Measurements from ENCODE around the gene INSR.
"Not testable (repeated sequence)": the region's sequence is repeated elsewhere in the genome, so short reads cannot be mapped to it uniquely, and the experiment has no call there.

INSR gene

GRCh38 chr19:7311911-7312310 is 17.7 kb upstream of the INSR start:
- peaks cover 2% of the 10 kb centered on the region for H3K27me3 Mint-ChIP-seq
- H3K36me3 Mint-ChIP-seq (ENCODE audit: low read depth) = no peaks in the 10 kb centered on the region
- no peak overlapping the region for H3K4me3 Mint-ChIP-seq
- H3K27ac Mint-ChIP-seq = no peak overlapping the region
- intact Hi-C loops (cut with micrococcal nuclease) = no loop called here
- no peaks in the 10 kb centered on the region for H3K9me3 Mint-ChIP-seq
- no peaks in the 10 kb centered on the region for H3K4me1 Mint-ChIP-seq (ENCODE audit: low read depth)

DNA sequence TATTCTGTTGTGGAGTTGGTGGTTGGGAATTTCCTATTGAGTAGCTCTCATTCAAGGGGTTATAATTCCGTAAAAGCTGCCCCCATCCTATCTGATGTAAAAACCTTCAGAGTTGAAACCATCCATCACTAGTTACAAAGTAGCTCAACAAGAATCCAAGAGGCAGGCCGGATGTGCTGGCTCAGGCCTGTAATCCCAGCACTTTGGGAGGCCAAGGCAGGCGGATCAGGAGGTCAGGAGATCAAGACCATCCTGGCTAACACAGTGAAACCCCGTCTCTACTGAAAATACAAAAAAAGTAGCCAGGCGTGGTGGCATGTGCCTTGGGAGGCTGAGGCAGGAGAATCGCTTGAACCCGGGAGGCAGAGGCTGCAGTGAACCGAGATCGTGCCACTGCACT is 14.1 kb upstream of the INSR start:
- H3K4me1 Mint-ChIP-seq (ENCODE audit: low read depth); intact Hi-C loops (cut with micrococcal nuclease); H3K27me3 Mint-ChIP-seq; H3K9me3 Mint-ChIP-seq; H3K4me3 Mint-ChIP-seq; H3K36me3 Mint-ChIP-seq (ENCODE audit: low read depth); H3K27ac Mint-ChIP-seq: not testable (repeated sequence)

- H3K4me1 Mint-ChIP-seq (ENCODE audit: low read depth) = peaks cover 11% of the 10 kb centered on the region
- no peak overlapping the region for H3K27ac Mint-ChIP-seq
- H3K27me3 Mint-ChIP-seq = no peaks in the 10 kb centered on the region
- H3K36me3 Mint-ChIP-seq (ENCODE audit: low read depth) = no peaks in the 10 kb centered on the region
- intact Hi-C loops (cut with micrococcal nuclease) = no loop called here
- no peaks in the 10 kb centered on the region for H3K9me3 Mint-ChIP-seq
- no peak overlapping the region for H3K4me3 Mint-ChIP-seq
These were observed 13.5 kb upstream of the INSR start for GRCh38 chr19:7307590-7308218.

- H3K9me3 Mint-ChIP-seq = no peaks in the 10 kb centered on the region
- intact Hi-C loops (cut with micrococcal nuclease) = no loop called here
These were observed 10.0 kb upstream of the INSR start for GRCh38 chr19:7304200-7304599.

DNA sequence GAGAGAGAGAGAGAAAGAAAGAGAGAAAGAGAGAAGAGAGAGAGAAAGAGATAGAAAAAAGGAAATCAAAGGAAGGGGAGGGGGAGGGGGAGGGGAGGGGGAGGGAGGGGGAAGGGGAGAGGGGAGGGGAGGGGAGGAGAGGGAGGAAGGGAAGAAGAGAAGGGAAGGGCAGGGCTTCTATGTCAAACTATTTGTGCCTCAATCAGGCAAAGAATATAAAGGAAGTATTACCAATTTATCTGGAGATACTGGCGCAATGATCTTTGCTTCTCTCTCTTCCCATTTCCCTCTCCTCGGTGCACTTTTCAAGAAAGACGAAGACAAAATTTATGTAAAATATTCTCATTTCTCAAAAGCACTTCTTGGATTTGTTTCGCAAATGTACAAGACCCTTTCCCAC is 9.3 kb upstream of the INSR start:
- Mint-ChIP-seq H3K9me3 (no peaks in the 10 kb centered on the region), H3K27ac (peak overlapping the region; percentile 16), H3K27me3 (peaks cover 3% of the 10 kb centered on the region), H3K36me3 (ENCODE audit: low read depth) (no peaks in the 10 kb centered on the region), H3K4me1 (ENCODE audit: low read depth) (peaks cover 11% of the 10 kb centered on the region), H3K4me3 (no peak overlapping the region)
- intact Hi-C loops (cut with micrococcal nuclease) = no loop called here

More at GRCh38 chr19:7304200-7304599, 10.0 kb upstream of the INSR start:
- H3K4me1 Mint-ChIP-seq (ENCODE audit: low read depth) = peaks cover 11% of the 10 kb centered on the region
- no peaks in the 10 kb centered on the region for H3K36me3 Mint-ChIP-seq (ENCODE audit: low read depth)
- H3K27me3 Mint-ChIP-seq = peaks cover 3% of the 10 kb centered on the region
- no peak overlapping the region for H3K27ac Mint-ChIP-seq
- H3K4me3 Mint-ChIP-seq = no peak overlapping the region

DNA sequence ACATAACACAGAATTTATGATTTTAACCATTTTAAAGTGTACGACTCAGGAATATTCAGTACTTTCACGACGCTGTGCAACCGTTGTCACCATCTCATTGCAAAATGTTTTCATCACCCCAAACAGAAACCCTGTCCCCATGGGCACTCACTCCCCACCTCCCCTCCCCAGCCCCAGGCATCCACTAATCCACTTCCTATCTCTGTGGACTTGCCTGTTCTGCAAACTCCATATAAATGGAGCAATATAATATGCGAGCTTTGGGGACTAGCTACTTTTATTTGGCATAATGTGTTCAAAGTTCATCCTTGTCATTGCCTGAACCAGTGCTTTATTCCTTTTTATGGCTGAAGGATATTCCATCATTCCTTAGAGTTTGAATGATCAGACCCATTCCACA is 7.3 kb upstream of the INSR start:
- intact Hi-C loops (cut with micrococcal nuclease) = no loop called here
- Mint-ChIP-seq H3K27me3 (peaks cover 3% of the 10 kb centered on the region), H3K36me3 (ENCODE audit: low read depth) (no peaks in the 10 kb centered on the region), H3K27ac (no peak overlapping the region), H3K4me1 (ENCODE audit: low read depth) (peaks cover 11% of the 10 kb centered on the region), H3K4me3 (no peak overlapping the region), H3K9me3 (no peaks in the 10 kb centered on the region)

DNA sequence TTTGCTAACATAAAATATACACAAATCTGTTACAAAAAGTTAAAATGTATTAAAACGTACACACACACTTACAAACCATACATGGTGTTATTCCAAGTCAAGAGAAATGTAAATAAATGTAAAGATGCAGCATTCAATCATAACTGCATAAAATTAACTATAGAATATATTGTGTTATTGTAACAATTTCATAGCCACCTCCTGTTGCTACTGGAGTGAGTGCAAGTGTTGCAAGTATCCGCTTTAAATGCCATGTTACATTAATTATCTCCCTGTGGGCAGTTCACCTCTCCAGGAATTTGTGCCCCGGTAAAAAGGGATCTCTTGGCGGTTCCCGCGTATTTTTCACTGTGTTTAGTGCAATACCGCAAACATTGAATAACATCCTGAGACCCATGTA is 3.5 kb upstream of the INSR start:
- H3K4me3 Mint-ChIP-seq = no peak overlapping the region
- intact Hi-C loops (cut with micrococcal nuclease) = no loop called here
- no peak overlapping the region for H3K27ac Mint-ChIP-seq
- H3K4me1 Mint-ChIP-seq (ENCODE audit: low read depth) = peaks cover 12% of the 10 kb centered on the region
- H3K36me3 Mint-ChIP-seq (ENCODE audit: low read depth) = no peaks in the 10 kb centered on the region
- H3K9me3 Mint-ChIP-seq = no peaks in the 10 kb centered on the region
- H3K27me3 Mint-ChIP-seq = peaks cover 8% of the 10 kb centered on the region

DNA sequence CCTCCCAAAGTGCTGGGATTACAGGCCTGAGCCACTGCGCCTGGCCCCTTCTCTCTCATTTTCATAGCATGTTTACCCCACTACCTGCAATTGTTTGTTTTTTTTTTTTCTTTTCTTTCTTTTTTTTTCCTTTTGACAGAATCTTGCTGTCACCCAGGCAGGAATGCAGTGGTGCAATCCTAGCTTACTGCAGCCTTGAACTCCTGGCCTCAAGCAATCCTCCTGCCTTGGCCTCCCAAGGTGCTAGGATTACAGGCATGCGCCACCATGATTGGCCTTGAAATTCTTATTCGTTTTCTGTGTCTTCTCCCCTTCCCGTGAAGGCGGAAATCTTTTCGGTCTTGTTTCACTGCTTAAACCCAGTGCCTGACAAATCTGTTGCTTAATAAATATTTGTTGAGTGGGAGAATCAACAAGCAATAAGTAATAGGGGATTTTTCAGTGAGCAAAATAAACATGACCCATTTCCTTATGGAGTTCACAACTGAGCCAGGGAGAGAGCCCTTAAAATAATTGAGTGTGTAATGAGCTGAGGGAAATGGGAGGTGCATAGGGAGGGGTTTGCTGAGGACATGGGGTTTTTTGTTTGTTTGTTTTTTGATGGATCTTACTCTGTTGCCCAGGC is 1.8 kb upstream of the INSR start:
- H3K4me3 Mint-ChIP-seq = no peak overlapping the region

GRCh38 chr19:7294558-7295212 is 471 bp upstream of the INSR start:
- peak overlapping the region; percentile 81 for H3K4me3 Mint-ChIP-seq
- H3K36me3 Mint-ChIP-seq (ENCODE audit: low read depth) = no peaks in the 10 kb centered on the region
- peak overlapping the region; percentile 77 for H3K27ac Mint-ChIP-seq
- H3K9me3 Mint-ChIP-seq = no peaks in the 10 kb centered on the region
- peaks cover 29% of the 10 kb centered on the region for H3K4me1 Mint-ChIP-seq (ENCODE audit: low read depth)
- peaks cover 5% of the 10 kb centered on the region for H3K27me3 Mint-ChIP-seq
- intact Hi-C loops (cut with micrococcal nuclease) = loop anchor here (1.0 kb wide), 1 partner anchor 97 kb away; no protein-coding TSS in a partner anchor

More for the DNA sequence above, 1.8 kb upstream of the INSR start:
- intact Hi-C loops (cut with micrococcal nuclease) = no loop called here
- Mint-ChIP-seq H3K27me3 (peaks cover 8% of the 10 kb centered on the region), H3K4me1 (ENCODE audit: low read depth) (peaks cover 18% of the 10 kb centered on the region), H3K27ac (no peak overlapping the region), H3K36me3 (ENCODE audit: low read depth) (no peaks in the 10 kb centered on the region), H3K9me3 (no peaks in the 10 kb centered on the region)

DNA sequence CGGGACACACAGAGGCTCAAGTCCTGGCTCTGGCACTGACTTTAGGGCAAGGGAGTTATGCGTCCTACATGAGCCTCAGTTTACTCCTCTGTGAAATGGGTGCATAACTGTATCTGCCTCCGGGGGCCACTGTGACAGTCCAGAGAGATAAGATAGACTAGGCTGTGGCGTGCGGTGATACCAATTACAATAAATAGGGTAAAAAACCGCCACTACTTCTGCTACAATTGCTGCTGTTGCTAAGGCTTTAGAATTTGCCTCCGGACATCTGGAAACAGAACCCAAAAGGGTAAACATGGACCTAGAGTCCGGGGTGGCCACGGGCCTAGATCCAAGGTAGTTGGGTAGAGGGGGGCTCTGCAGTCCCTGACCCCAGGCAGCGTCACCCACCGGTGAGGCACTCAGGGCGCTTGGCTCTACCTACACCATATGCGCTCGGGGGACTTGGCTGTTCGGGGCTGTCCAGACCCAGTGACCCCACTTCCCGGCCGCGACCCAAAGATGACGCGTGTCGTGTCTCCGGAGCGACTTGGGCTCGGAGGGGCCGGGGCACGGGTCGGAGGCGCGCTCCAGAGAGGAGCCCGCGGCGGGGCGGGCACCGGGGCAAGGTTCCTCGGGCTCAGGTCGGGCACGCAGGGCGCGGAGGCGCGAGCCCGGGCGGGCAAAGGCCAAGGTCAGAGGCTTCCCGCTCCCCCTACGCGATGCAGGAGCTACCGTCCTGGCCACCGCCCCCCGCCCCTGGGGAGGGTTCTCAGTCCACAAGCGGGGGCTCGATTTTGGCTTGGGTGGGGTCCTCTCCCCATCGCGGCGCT is 1.1 kb downstream of the INSR start:
- Mint-ChIP-seq H3K36me3 (ENCODE audit: low read depth) (no peaks in the 10 kb centered on the region), H3K27ac (peak overlapping the region; percentile 36), H3K27me3 (peaks cover 5% of the 10 kb centered on the region), H3K4me3 (peak overlapping the region; percentile 74), H3K4me1 (ENCODE audit: low read depth) (peaks cover 37% of the 10 kb centered on the region), H3K9me3 (no peaks in the 10 kb centered on the region)
- intact Hi-C loops (cut with micrococcal nuclease) = no loop called here

DNA sequence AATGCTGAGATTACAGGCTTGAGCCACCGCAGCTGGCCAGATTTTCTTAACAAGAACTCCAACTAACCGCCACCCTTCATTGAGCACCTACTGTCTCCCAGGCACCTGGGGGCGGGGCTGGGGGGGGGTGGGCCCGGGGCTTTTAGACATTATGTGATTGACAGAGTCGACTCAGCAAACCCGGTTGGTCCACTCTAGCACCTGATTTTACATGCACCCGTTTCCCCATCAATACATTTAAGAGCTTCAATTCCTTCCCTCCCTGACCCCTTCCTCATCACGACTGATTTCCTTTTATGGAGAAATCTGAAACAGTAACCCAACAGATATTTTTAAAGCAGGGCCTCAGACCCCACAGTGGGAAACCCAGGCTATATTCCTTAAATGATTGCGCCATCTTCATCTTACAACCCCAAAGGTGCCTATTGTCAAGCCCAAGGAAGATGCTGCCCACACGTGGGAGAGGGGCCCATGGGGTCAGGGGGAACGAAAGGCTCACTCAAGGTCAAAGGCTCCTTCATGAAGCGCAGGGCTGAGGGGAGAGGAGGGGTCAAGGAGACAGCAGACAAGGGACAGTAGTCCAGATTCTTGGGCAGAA is 1.8 kb downstream of the INSR start:
- intact Hi-C loops (cut with micrococcal nuclease) = no loop called here
- no peak overlapping the region for H3K27ac Mint-ChIP-seq
- H3K4me1 Mint-ChIP-seq (ENCODE audit: low read depth) = peaks cover 37% of the 10 kb centered on the region
- no peaks in the 10 kb centered on the region for H3K36me3 Mint-ChIP-seq (ENCODE audit: low read depth)
- peaks cover 5% of the 10 kb centered on the region for H3K27me3 Mint-ChIP-seq
- peak overlapping the region; percentile 74 for H3K4me3 Mint-ChIP-seq
- no peaks in the 10 kb centered on the region for H3K9me3 Mint-ChIP-seq

DNA sequence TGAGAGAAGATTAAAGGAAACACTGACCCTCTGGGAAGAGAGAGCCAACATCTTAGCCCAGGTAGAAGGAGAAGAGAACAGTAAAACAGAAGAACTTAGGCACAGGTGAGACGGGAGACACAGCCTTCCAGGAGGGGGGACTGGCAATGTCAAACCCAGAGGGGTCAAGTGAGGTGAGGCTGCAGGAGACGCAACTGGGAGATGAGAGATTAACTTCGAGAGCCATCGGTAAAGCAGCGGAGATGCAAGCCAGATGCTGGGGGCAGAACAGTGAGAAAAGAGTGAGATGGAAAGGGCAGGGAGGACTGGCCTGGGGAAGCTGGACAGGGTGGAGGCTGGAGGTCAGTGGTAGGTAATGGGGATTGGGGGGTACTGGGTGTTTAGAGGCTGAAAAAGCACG is 5.2 kb downstream of the INSR start:
- Mint-ChIP-seq H3K4me1 (ENCODE audit: low read depth) (peaks cover 28% of the 10 kb centered on the region), H3K36me3 (ENCODE audit: low read depth) (no peaks in the 10 kb centered on the region), H3K27me3 (no peaks in the 10 kb centered on the region), H3K9me3 (no peaks in the 10 kb centered on the region), H3K4me3 (no peak overlapping the region), H3K27ac (no peak overlapping the region)
- intact Hi-C loops (cut with micrococcal nuclease) = no loop called here

- Mint-ChIP-seq H3K36me3 (ENCODE audit: low read depth) (no peaks in the 10 kb centered on the region), H3K4me1 (ENCODE audit: low read depth) (peaks cover 28% of the 10 kb centered on the region), H3K4me3 (no peak overlapping the region), H3K9me3 (no peaks in the 10 kb centered on the region), H3K27me3 (no peaks in the 10 kb centered on the region), H3K27ac (no peak overlapping the region)
- intact Hi-C loops (cut with micrococcal nuclease) = no loop called here
These were observed 6.1 kb downstream of the INSR start for GRCh38 chr19:7288131-7288530.

DNA sequence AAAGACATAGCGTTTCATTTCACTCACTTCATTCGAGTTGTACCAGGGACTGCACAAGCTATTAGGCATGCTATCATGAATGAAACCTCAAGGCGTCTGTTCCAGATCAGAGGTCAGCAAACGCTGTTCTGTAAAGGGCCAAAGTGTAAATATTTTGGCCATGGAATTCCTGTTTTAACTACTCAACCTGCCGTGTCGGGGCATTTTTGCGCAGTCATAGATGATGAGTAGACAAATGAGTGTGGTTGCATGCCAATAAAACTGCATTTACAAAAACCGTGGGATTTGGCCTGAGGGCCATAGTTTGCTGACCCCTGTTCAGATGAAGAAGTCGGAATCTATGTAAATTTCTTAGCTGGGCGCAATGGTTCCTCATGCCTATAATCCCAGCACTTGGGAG is 6.5 kb downstream of the INSR start:
- Mint-ChIP-seq H3K27ac (no peak overlapping the region), H3K27me3 (no peaks in the 10 kb centered on the region), H3K4me1 (ENCODE audit: low read depth) (peaks cover 25% of the 10 kb centered on the region), H3K9me3 (no peaks in the 10 kb centered on the region), H3K36me3 (ENCODE audit: low read depth) (no peaks in the 10 kb centered on the region), H3K4me3 (no peak overlapping the region)
- intact Hi-C loops (cut with micrococcal nuclease) = no loop called here
